H9 (cell line): ENCODE measurements around the gene TIMM50. TPM values are rescaled to one million over a fixed set of nuclear protein-coding genes. Genes with fewer than 3 reads are reported as not detected.

Source experiments
- DNase-seq: peaks from one replicate; pipeline ENCODE4 v3.0.0-alpha.2; 2017
- H2AFZ ChIP-seq: one replicate; pipeline ENCODE4 v1.6.1; 2013; ENCODE audit warnings: mild to moderate bottlenecking, low read length, control low read depth, moderate library complexity
- H2AK5ac ChIP-seq: 2 replicates; pipeline ENCODE4 v1.6.1; 2013; ENCODE audit warnings: low read length, control low read depth, mixed read lengths; ENCODE audit not compliant: insufficient read length
- H2BK120ac ChIP-seq: one replicate; pipeline ENCODE4 v1.6.1; 2013; ENCODE audit warnings: low read depth, mild to moderate bottlenecking, low read length, control low read depth, inconsistent platforms; ENCODE audit not compliant: poor library complexity, severe bottlenecking
- H2BK12ac ChIP-seq: 2 replicates; pipeline ENCODE4 v1.6.1; 2013; ENCODE audit warnings: low read length, control low read depth, mixed read lengths, low read depth; ENCODE audit not compliant: insufficient read length
- H2BK15ac ChIP-seq: 2 replicates; pipeline ENCODE4 v1.6.1; 2013; ENCODE audit warnings: low read depth, low read length, control low read depth
- H2BK20ac ChIP-seq: one replicate; pipeline ENCODE4 v1.6.1; 2013; ENCODE audit warnings: low read depth, mild to moderate bottlenecking, low read length, control low read depth, inconsistent platforms; ENCODE audit not compliant: poor library complexity, severe bottlenecking
- H2BK5ac ChIP-seq: 2 replicates; pipeline ENCODE4 v1.6.1; 2013; ENCODE audit warnings: low read length, control low read depth, mixed read lengths; ENCODE audit not compliant: insufficient read length
- H3K14ac ChIP-seq: 2 replicates; pipeline ENCODE4 v1.6.1; 2013; ENCODE audit warnings: low read length, control low read depth; ENCODE audit not compliant: insufficient read depth
- H3K18ac ChIP-seq: 2 replicates; pipeline ENCODE4 v1.6.1; 2013; ENCODE audit warnings: low read depth, mild to moderate bottlenecking, mixed read lengths, low read length, control low read depth; ENCODE audit not compliant: insufficient read length
- H3K23ac ChIP-seq: 2 replicates; pipeline ENCODE4 v1.6.1; 2013; ENCODE audit warnings: low read length, control low read depth, mixed read lengths, low read depth; ENCODE audit not compliant: insufficient read length
- H3K23me2 ChIP-seq: 2 replicates; pipeline ENCODE4 v1.6.1; 2013; ENCODE audit warnings: low read depth, mild to moderate bottlenecking, mixed read lengths, low read length, control low read depth; ENCODE audit not compliant: insufficient read length, poor library complexity, severe bottlenecking
- H3K27ac ChIP-seq: 2 replicates; pipeline ENCODE4 v1.5.1; 2013; ENCODE audit warnings: low read length, control low read depth, mixed read lengths, low read depth; ENCODE audit not compliant: insufficient read length
- H3K27me3 ChIP-seq: 2 replicates; pipeline ENCODE4 v1.6.1; 2013; ENCODE audit warnings: low read length, control low read depth, inconsistent platforms; ENCODE audit not compliant: insufficient read depth
- H3K4ac ChIP-seq: 2 replicates; pipeline ENCODE4 v1.6.1; 2013; ENCODE audit warnings: low read depth, mild to moderate bottlenecking, control low read depth, inconsistent platforms, low read length, moderate library complexity
- H3K4me1 ChIP-seq: 2 replicates; pipeline ENCODE4 v1.6.1; 2013; ENCODE audit warnings: low read length, control low read depth, inconsistent platforms; ENCODE audit not compliant: insufficient read depth
- H3K4me2 ChIP-seq: 2 replicates; pipeline ENCODE4 v1.6.1; 2013; ENCODE audit warnings: low read length, control low read depth, mixed read lengths; ENCODE audit not compliant: insufficient read length, insufficient read depth
- H3K56ac ChIP-seq: 2 replicates; pipeline ENCODE4 v1.6.1; 2013; ENCODE audit warnings: low read depth, mild to moderate bottlenecking, mixed read lengths, low read length, control low read depth; ENCODE audit not compliant: insufficient read length
- H3K79me1 ChIP-seq: 2 replicates; pipeline ENCODE4 v1.6.1; 2013; ENCODE audit warnings: low read depth, mild to moderate bottlenecking, moderate library complexity, low read length, control low read depth, inconsistent platforms; ENCODE audit not compliant: insufficient read depth, poor library complexity, severe bottlenecking
- H3K79me2 ChIP-seq: 2 replicates; pipeline ENCODE4 v1.6.1; 2013; ENCODE audit warnings: low read length, control low read depth, inconsistent platforms; ENCODE audit not compliant: insufficient read depth
- H3K9ac ChIP-seq: 2 replicates; pipeline ENCODE4 v1.6.1; 2013; ENCODE audit warnings: low read length, control low read depth, mixed read lengths; ENCODE audit not compliant: insufficient read length; ENCODE audit errors: extremely low read depth
- H3K9me3 ChIP-seq: one replicate; pipeline ENCODE4 v1.6.1; 2013; ENCODE audit warnings: low read depth, low read length, inconsistent platforms; ENCODE audit not compliant: control insufficient read depth
- H3T11ph ChIP-seq: one replicate; pipeline ENCODE4 v1.6.1; 2013; ENCODE audit warnings: mild to moderate bottlenecking, low read length, control low read depth, inconsistent platforms
- H4K20me1 ChIP-seq: one replicate; pipeline ENCODE4 v1.6.1; 2013; ENCODE audit not compliant: control insufficient read depth, insufficient read length, insufficient read depth
- H4K5ac ChIP-seq: 2 replicates; pipeline ENCODE4 v1.6.1; 2013; ENCODE audit warnings: low read depth, mild to moderate bottlenecking, mixed read lengths, low read length, control low read depth; ENCODE audit not compliant: insufficient read length
- H4K8ac ChIP-seq: replicated peaks from 2 replicates; pipeline ENCODE4 v1.6.1; 2013; ENCODE audit warnings: low read length, control low read depth, mixed read lengths, low read depth; ENCODE audit not compliant: insufficient read length
- H4K91ac ChIP-seq: 2 replicates; pipeline ENCODE4 v1.6.1; 2013; ENCODE audit warnings: low read depth, mild to moderate bottlenecking, moderate library complexity, mixed read lengths, low read length, control low read depth; ENCODE audit not compliant: insufficient read length
- H3K27ac Mint-ChIP-seq, 3 experiments: 2 replicates in 2 of 3; 3 replicates in 1 of 3; pipeline ENCODE4 v1.8.0; 2020 to 2021; ENCODE audit warnings: mixed read lengths in 3 of 3, mild to moderate bottlenecking in 1 of 3, moderate library complexity in 1 of 3
- H3K27me3 Mint-ChIP-seq: 2 replicates; pipeline ENCODE4 v1.8.0; 2021; ENCODE audit warnings: low read depth, mild to moderate bottlenecking, moderate library complexity, mixed read lengths
- H3K36me3 Mint-ChIP-seq, 3 experiments: 2 replicates in 2 of 3; 3 replicates in 1 of 3; pipeline ENCODE4 v1.8.0; 2020 to 2021; ENCODE audit warnings: low read depth in 3 of 3, mixed read lengths in 3 of 3; ENCODE audit not compliant: insufficient read depth in 1 of 3
- H3K4me1 Mint-ChIP-seq, 2 experiments: 2 replicates each; pipeline ENCODE4 v1.8.0; 2020; ENCODE audit warnings: mixed read lengths in 2 of 2
- H3K4me3 Mint-ChIP-seq, 2 experiments: 2 replicates in 1 of 2; 3 replicates in 1 of 2; pipeline ENCODE4 v1.8.0; 2020 to 2021; ENCODE audit warnings: mild to moderate bottlenecking in 2 of 2, mixed read lengths in 2 of 2, moderate library complexity in 1 of 2
- H3K9me3 Mint-ChIP-seq, 2 experiments: 2 replicates in 1 of 2; 3 replicates in 1 of 2; pipeline ENCODE4 v1.8.0; 2020; ENCODE audit warnings: mild to moderate bottlenecking in 2 of 2, mixed read lengths in 2 of 2, moderate library complexity in 1 of 2
- WGBS: extraction: QIAGEN DNeasy Blood & Tissue Kit; methylation state at CpG from one replicate; pipeline ENCODE4 v1.1.7; 2013; ENCODE audit warnings: missing lambda C conversion rate, low lambda C conversion rate, mixed read lengths; ENCODE audit not compliant: insufficient read length; ENCODE audit errors: extremely low coverage; 5-methylcytosine and 5-hydroxymethylcytosine counted together
- total RNA-seq: library from RNA; stranded (reverse); gene quantifications from 2 replicates; pipeline ENCODE4 v1.2.1, GENCODE V29; 2021
- TF ChIP-seq, protein P1 (sequence below): fragments of 200-600 bp; sonication (generic); conservative IDR thresholded peaks from 3 replicates; pipeline ENCODE4 v1.8.0; 2021; ENCODE audit warnings: antibody characterized with exemption, mild to moderate bottlenecking

Gene TIMM50
- total RNA-seq, 1 experiment from 2014 or later: 128 TPM

DNA sequence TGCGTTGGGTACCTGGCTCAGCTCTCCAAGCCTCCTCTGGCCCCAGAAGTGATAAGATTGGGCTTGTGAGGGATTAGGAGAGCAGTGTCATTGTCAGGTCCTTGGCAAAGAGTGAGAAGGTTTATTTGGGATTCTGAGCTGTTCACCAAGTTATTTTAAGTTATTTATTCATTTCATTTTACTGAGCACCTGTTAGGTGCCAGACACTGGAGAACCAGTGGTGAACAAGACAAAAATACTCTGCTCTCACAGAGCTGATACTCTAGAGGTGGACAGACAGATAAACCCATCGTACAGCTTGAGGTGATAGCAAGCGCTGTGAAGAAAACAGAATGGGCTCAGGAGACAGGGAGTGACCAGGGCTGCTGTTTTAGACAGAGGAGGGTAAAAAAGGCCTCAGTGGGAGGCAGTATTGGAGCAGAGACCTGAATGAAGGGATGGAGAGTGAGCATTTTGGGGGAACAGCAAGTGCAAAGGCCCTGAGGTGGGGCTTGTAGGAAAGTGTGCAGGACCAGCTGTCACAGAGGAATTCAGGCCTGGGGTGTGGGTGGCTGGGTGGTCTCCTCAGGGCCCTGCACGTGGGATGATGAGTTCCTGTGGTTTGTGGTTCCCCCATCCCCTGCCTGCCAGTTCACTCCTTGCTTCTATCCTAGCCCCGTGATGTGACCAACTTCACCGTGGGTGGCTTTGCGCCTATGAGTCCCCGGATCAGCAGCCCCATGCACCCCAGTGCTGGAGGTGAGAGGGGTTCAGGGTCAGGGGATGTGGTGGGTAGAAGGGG lies 8.7 kb upstream of the TIMM50 start:
- Mint-ChIP-seq H3K9me3 (no peaks in the 10 kb centered on the region; a peak in 1 of 5 replicates), H3K4me1 (peaks cover 0 to 5% of the 10 kb centered on the region in 2 experiments; a peak in 1 of 4 replicates), H3K4me3 (no peak overlapping the region), H3K27me3 (no peaks in the 10 kb centered on the region; the same call in 1 of the 2 replicates), H3K36me3 (peaks cover 53 to 85% (median 80%) of the 10 kb centered on the region in 3 experiments; a peak in 6 of 7 replicates), H3K27ac (no peak overlapping the region)
- Histone ChIP-seq H2BK5ac (no peak overlapping the region), H3K4me2 (no peak overlapping the region), H3K79me2 (no peaks in the 10 kb centered on the region), H3K23ac (no peak overlapping the region), H3K56ac (no peak overlapping the region), H2BK120ac (no peak overlapping the region), H4K20me1 (no peaks in the 10 kb centered on the region), H3K4me1 (no peaks in the 10 kb centered on the region), H3K9me3 (no peaks in the 10 kb centered on the region), H4K5ac (no peak overlapping the region), H3K79me1 (no peaks in the 10 kb centered on the region), H2AFZ (no peak overlapping the region), H2BK20ac (no peak overlapping the region), H3K27me3 (no peaks in the 10 kb centered on the region), H2AK5ac (no peak overlapping the region), H3K9ac (no peak overlapping the region), H4K91ac (no peak overlapping the region), H3K27ac (no peak overlapping the region), H3K4ac (no peak overlapping the region), H2BK12ac (no peak overlapping the region), H4K8ac (no peak overlapping the region), H3K18ac (no peak overlapping the region), H3T11ph (no peak overlapping the region), H3K14ac (no peak overlapping the region), H3K23me2 (no peaks in the 10 kb centered on the region), H2BK15ac (no peak overlapping the region)
- no CpG with 5 or more reads among the region's 8 CpGs for WGBS
- no peak for DNase-seq
- TF ChIP-seq, protein P1, sequence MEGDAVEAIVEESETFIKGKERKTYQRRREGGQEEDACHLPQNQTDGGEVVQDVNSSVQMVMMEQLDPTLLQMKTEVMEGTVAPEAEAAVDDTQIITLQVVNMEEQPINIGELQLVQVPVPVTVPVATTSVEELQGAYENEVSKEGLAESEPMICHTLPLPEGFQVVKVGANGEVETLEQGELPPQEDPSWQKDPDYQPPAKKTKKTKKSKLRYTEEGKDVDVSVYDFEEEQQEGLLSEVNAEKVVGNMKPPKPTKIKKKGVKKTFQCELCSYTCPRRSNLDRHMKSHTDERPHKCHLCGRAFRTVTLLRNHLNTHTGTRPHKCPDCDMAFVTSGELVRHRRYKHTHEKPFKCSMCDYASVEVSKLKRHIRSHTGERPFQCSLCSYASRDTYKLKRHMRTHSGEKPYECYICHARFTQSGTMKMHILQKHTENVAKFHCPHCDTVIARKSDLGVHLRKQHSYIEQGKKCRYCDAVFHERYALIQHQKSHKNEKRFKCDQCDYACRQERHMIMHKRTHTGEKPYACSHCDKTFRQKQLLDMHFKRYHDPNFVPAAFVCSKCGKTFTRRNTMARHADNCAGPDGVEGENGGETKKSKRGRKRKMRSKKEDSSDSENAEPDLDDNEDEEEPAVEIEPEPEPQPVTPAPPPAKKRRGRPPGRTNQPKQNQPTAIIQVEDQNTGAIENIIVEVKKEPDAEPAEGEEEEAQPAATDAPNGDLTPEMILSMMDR: no peak
